GM19455 (cell line): ENCODE measurements around the gene ELF4.
A peak's percentile ranks its signal among the peaks of the same experiment; 100 is the strongest.

Source experiments
- ATAC-seq: cut with Tn5 transposase; IDR thresholded peaks from one replicate; pipeline ENCODE4 v1.9.1; 2021; ENCODE audit not compliant: unreplicated experiment

Gene ELF4

GRCh38 chrX:130053236-130053635 is 57.1 kb downstream of the ELF4 start:
- ATAC-seq: no peak

- ATAC-seq: no peak
These were observed 59.0 kb downstream of the ELF4 start for GRCh38 chrX:130051176-130051845.

GRCh38 chrX:130049821-130050220 is 60.5 kb downstream of the ELF4 start:
- no peak for ATAC-seq

- no peak for ATAC-seq
These were observed 61.5 kb downstream of the ELF4 start for GRCh38 chrX:130048686-130049222.

- ATAC-seq: no peak
These were observed 62.9 kb downstream of the ELF4 start for GRCh38 chrX:130047416-130047815.

- ATAC-seq: no peak
These were observed 70.5 kb downstream of the ELF4 start for GRCh38 chrX:130039847-130040246.

GRCh38 chrX:130034178-130034577 is 76.1 kb downstream of the ELF4 start:
- ATAC-seq: no peak

- no peak for ATAC-seq
These were observed 77.7 kb downstream of the ELF4 start for GRCh38 chrX:130032552-130032951.

- no peak for ATAC-seq
These were observed 79.5 kb downstream of the ELF4 start for GRCh38 chrX:130030826-130031225.

- no peak for ATAC-seq
These were observed 82.1 kb downstream of the ELF4 start for GRCh38 chrX:130028196-130028595.

- no peak for ATAC-seq
These were observed 82.7 kb downstream of the ELF4 start for GRCh38 chrX:130027569-130027968.

- ATAC-seq: no peak
These were observed 85.0 kb downstream of the ELF4 start for GRCh38 chrX:130025256-130025655.

GRCh38 chrX:130024127-130024526 is 86.2 kb downstream of the ELF4 start:
- peak; percentile 100 for ATAC-seq

GRCh38 chrX:130020661-130021324 is 89.5 kb downstream of the ELF4 start:
- no peak for ATAC-seq

GRCh38 chrX:130018143-130018542 is 92.2 kb downstream of the ELF4 start:
- no peak for ATAC-seq

- ATAC-seq: no peak
These were observed 95.1 kb downstream of the ELF4 start for GRCh38 chrX:130015181-130015580.
